Activated T-cell treated with anti-CD3 and anti-CD28 coated beads, Interleukin-2, amount 50 U/mL, for 48 hours (primary cell): ENCODE data around the gene OR9Q1.

Experiments
- DNase-seq, 2 experiments: peaks; one replicate each; pipeline ENCODE4 v3.0.0-alpha.2; 2020

The OR9Q1 gene

GRCh38 chr11:58034471-58034870, 10.8 kb downstream of the OR9Q1 start:
- DNase-seq, result no peak

DNA sequence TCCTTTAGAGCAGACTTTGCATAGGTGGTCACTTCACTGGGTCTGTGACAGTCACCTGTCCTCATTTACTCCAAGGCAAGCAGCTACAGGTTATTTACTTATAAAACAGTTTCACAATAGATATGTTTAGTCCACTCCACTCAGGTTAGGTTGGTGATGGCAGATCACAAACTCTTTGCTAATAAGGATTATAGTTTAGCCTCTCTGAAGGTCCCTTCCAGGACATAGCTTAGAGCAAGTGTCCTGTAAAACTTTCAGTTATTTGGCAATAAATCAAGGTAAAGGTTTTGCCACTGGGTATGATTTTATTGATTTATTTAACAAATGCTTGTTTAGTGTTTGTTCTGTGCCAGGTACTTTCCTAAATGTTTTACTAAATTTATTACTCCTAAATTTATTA, 15.9 kb downstream of the OR9Q1 start:
- no peak for DNase-seq

DNA sequence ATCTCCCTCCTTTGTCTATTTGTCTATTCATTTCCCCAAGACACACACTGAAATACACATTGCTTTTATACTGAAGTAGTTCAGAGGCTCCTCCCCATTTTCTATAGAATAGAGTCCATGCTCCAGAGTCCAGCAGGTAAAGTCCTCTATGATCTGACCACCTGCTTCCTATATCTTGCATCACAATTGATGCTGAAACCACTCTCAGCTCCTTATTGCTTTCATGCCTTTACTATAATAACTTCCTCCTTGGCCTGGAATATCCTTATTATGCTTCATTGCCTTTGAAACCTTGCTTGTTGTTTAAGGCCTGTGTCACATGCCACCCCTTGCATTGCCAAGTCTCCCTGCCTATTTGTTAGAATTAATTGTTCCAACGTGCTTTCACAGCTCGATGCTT, 19.7 kb downstream of the OR9Q1 start:
- DNase-seq, result no peak

DNA sequence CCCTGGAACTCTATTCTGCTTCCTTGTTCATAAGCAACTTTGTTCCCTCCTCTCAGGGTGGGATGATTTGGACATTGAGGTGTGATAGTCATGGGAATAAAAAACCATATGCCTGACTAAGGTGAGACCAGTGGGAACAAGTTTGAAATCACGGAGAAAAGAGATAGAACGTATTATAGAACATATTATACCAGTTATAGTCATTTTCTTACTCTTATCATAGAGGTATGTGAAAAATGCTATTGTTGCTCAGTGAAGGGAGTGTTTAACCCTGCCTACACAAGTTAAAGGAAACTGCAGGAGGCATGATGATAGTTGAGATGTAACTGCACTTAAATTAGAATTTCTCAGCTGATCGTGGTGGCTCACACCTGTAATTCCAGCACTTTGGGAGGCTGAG, 22.6 kb downstream of the OR9Q1 start:
- no peak for DNase-seq

- DNase-seq, result no peak
Observed at GRCh38 chr11:58047818-58048217, 24.1 kb downstream of the OR9Q1 start.

GRCh38 chr11:58055806-58056401, 32.2 kb downstream of the OR9Q1 start:
- DNase-seq, result no peak

DNA sequence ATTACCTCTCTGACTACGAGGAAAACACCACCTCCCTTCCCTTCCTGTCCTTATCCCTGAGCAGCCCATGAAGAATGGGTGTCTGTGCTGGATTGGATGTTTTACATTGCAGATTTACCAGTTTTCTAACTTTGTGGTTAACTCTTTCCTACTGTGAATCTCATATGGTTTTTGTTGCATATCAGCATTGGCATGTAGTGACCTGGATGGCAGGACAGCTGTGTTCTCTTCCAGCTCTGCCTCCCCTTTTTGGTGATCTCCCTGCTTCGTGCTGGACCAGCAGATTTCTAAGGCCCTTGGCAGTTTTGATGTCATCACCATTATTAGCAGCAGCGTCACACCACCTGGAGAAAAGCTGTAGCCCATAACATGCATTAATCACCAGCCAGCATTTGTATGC, 33.8 kb downstream of the OR9Q1 start:
- no peak for DNase-seq

GRCh38 chr11:58058276-58059006, 34.8 kb downstream of the OR9Q1 start:
- no peak for DNase-seq

DNA sequence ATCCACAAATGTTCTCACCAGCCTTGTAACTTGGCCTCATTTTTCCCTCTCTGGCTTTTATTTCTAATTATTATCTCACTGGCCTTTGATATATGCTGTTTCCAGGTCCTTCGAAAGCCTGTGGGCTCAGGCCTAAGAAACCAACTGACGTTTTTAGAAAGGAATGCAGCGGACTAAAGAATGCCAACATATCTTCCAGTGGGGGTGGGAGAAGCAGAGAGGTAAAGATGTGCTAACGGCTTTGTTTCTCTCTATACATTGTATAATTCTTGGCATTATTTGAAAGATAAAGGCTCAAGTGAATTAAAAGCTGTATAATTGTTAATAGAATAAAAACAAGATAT, 35.3 kb downstream of the OR9Q1 start:
- no peak for DNase-seq

- no peak for DNase-seq
Observed at GRCh38 chr11:58060535-58060934, 36.9 kb downstream of the OR9Q1 start.

GRCh38 chr11:58060939-58061672, 37.4 kb downstream of the OR9Q1 start:
- no peak for DNase-seq

- DNase-seq, result no peak
Observed at GRCh38 chr11:58061813-58062212, 38.1 kb downstream of the OR9Q1 start.

DNA sequence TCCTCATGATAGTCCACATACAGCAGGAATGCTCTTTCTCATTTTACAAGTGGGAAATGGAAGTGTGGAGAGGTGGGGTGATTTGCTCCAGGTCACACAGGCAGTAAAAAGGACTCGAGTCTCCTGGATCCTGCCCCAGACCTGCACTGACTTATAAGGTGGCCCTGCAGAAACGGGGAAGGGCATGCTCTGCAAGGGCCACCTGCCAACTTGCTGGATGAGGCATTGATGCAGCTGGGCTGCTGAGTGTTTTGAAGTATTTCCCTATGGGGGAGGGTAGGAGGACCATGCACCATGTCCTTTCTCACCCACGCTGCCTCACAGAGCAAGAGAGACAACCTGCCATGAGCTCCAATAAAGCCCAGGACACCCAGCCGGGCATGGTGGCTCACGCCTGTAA, 44.0 kb downstream of the OR9Q1 start:
- DNase-seq, result no peak

- DNase-seq, result no peak
Observed at GRCh38 chr11:58068655-58069054, 45.0 kb downstream of the OR9Q1 start.

- no peak for DNase-seq
Observed at GRCh38 chr11:58070585-58070984, 46.9 kb downstream of the OR9Q1 start.

DNA sequence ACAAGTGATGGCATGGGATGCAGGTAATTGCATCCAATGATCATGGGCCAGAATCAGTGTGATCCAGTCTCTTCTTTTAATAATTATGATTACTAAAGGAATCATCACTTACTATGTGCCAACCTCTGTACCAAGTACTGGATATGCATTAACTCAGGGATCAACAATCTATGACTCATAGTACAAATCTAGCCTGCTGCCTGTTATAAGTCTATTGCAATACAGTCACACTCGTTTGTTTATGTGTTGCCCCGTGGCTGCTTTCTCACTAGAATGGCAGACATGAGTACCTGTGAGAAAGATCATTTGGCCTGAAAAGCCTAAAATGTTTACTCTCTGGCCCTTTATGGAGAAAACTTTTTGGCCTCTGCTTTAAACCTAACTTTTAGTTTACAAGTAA, 52.1 kb downstream of the OR9Q1 start:
- DNase-seq, result no peak

GRCh38 chr11:58086528-58086927, 62.8 kb downstream of the OR9Q1 start:
- no peak for DNase-seq

DNA sequence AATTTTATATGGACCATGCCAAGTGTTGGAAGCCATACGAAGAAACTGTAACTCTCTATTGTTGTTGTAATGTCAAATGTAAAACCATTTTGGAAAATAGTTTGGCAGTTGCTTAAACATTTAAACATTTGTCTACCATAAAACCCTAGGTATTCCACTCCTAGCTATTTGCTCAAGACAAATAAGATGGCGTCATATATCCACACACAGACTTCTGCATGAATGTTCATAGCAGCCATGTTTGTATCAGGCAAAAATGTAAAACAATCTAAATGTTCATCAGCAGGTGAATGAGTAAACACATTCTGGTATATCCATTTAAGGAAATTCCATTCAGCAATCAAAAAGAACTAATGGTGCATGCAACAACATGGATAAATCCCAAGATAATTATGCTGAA, 73.8 kb downstream of the OR9Q1 start:
- no peak for DNase-seq

- DNase-seq, result no peak
Observed at GRCh38 chr11:58121096-58121495, 97.4 kb downstream of the OR9Q1 start.

- DNase-seq, result no peak
Observed at GRCh38 chr11:58125469-58125868, 101.8 kb downstream of the OR9Q1 start, which contains the start of gene OR9I1. OR9I1 (minus strand) TSS chr11:58125530; CDS start chr11:58119444, 6,086 bp downstream.

DNA sequence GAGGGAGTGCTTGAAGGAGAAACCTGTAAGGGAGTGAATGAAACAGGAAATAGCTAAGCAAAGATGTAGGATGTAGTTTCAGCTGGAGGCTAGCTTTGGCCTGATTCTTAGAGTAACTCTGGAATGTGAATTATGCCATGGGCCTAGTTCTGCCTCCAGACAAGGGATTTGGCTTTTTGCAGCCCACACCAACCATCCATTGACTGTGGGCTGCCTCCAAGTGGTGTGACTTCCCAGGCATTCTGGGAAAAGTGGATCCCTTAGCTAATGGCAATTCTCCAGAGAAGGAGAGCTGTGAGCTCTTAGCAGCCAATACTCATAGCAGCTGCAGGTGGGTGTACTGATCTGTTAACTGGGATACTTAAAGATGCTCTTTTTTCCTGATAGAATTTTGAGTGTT, 103.7 kb downstream of the OR9Q1 start:
- no peak for DNase-seq

DNA sequence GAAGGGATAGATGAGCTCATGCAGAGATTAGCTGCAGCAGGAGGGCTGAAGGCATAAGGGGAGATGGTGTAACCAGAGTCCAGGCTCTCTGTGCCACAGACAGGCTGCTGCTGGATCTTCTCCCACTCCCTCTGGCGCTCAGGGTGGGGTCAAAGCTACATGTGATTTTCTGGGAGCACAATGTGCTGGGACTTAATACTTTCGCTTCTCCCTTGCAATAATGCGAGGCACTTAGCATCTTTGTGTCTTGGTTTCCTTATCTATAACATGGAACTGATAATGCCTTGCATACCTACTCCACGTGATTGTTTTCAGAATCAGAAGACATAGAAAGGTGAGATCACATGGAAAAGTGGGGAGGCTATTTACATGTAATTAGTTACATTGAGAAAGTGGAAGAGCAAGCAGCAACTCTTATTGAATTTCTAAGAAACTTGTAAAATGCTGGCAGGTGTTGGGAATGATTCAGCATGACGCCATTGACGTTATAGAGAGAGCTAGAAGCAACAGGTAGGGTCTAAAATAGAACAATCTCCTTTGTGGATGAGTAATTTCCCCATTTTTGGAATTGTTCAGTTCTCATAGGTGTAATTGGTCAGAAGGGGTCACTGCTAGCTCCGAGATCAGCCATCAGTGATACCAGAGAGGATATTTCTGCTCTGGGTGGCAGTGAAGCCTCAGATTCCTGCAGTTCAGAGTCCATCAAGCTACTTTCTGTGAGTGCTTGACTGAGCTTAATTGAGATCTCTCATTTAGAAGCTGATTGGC, 109.8 kb downstream of the OR9Q1 start:
- no peak for DNase-seq

- DNase-seq, result no peak
Observed at GRCh38 chr11:58134151-58134550, 110.5 kb downstream of the OR9Q1 start.

- no peak for DNase-seq
Observed at GRCh38 chr11:58135171-58135570, 111.5 kb downstream of the OR9Q1 start.
